Muscle layer of colon (tissue), 2 donors: ENCODE data around the gene CDK5RAP2.

Experiments
- H3K27ac ChIP-seq: one replicate; pipeline ENCODE4 v1.7.0; 2013; ENCODE audit warnings: low read depth, mild to moderate bottlenecking, low read length, moderate library complexity
- H3K27me3 ChIP-seq, 2 donors: one replicate each; pipeline ENCODE4 v1.7.0; 2013; ENCODE audit warnings: low read length in 2 of 2, mild to moderate bottlenecking in 2 of 2; ENCODE audit not compliant: insufficient read depth in 2 of 2, control insufficient read depth in 1 of 2
- H3K36me3 ChIP-seq: one replicate; pipeline ENCODE4 v1.7.0; 2013; ENCODE audit warnings: mild to moderate bottlenecking, low read length; ENCODE audit not compliant: insufficient read depth
- H3K4me1 ChIP-seq: one replicate; pipeline ENCODE4 v1.7.0; 2013; ENCODE audit warnings: mild to moderate bottlenecking, low read length; ENCODE audit not compliant: insufficient read depth
- H3K4me3 ChIP-seq, 2 donors: one replicate each; pipeline ENCODE4 v1.7.0; 2013; ENCODE audit warnings: low read length in 2 of 2, low read depth in 1 of 2, mild to moderate bottlenecking in 1 of 2, moderate library complexity in 1 of 2
- H3K9ac ChIP-seq: one replicate; pipeline ENCODE4 v1.7.0; 2013; ENCODE audit warnings: low read length
- H3K9me3 ChIP-seq: one replicate; pipeline ENCODE4 v1.7.0; 2013; ENCODE audit warnings: mild to moderate bottlenecking, low read length
- donor health status: abdominal sarcoma.
- donor health status: Adenocarcinoma of cecum.

CDK5RAP2 gene

DNA sequence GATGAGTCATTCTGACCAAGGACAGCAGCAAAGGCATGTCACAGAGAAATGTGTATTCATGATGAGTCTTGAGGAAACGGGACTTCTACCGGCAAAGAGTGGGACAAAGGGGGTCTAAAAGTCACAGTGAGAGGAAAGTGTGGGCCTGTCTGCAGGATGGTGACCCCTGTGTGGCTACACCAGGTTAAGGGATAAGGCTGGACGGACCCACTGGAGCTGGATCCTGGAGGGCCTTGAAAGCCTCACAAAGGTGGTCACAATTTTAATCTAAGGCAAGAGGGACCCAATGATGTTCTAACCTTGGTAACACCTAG lies 176.5 kb downstream of the CDK5RAP2 start:
- H3K27me3 ChIP-seq, result no peaks in the 10 kb centered on the region
- H3K36me3 ChIP-seq, result peaks cover 76% of the 10 kb centered on the region
- no peak overlapping the region for H3K27ac ChIP-seq

DNA sequence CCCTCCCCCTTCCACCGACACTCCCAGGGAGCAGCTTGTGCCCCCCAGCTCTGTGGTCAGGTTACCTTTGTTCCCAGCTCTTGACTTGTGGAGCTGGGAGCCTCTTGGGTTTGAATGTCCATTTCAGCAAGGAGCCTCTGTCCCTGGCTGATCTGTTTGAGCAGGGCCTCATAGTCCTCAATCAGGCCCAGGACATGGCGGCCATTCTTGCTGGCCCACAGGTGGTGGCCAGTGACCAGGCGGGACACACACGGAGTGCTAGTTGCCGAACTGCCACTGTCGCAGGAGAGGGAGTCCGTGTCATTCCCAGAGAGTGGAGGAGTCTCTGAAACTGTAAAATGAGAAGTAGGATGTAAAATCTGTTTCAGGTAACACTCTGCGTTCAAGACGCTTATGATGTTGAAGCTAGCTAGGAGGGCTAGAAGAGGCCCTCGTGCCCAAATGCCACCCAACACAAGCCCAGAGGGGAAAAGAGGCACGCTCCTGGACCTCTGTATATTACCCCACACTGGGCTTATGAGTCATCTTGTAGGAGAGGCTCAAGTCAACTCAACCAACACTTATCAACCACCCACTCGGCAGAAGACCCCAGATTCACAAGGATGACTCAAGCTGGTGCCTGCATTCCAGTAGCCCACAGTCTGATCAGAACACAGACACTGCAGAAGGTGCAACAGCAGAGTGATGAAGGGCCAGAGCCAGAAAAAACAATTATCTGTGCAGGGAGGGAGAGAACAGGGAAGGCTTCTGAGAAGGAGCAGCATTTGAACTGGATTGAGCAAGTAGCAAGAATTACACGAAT lies 177.0 kb downstream of the CDK5RAP2 start:
- no peaks in the 10 kb centered on the region for H3K27me3 ChIP-seq
- no peaks in the 10 kb centered on the region for H3K4me1 ChIP-seq
- H3K27ac ChIP-seq, result no peak overlapping the region
- H3K36me3 ChIP-seq, result peaks cover 72% of the 10 kb centered on the region
- no peaks in the 10 kb centered on the region for H3K9me3 ChIP-seq
- no peak overlapping the region for H3K4me3 ChIP-seq
- no peak overlapping the region for H3K9ac ChIP-seq

More for the DNA sequence above, 176.5 kb downstream of the CDK5RAP2 start:
- no peaks in the 10 kb centered on the region for H3K4me1 ChIP-seq
- H3K4me3 ChIP-seq, result no peak overlapping the region
- no peak overlapping the region for H3K9ac ChIP-seq
- H3K9me3 ChIP-seq, result no peaks in the 10 kb centered on the region

GRCh38 chr9:120399940-120400339 lies 180.0 kb downstream of the CDK5RAP2 start:
- Histone ChIP-seq H3K4me3 (no peak overlapping the region), H3K9me3 (no peaks in the 10 kb centered on the region), H3K36me3 (peaks cover 72% of the 10 kb centered on the region), H3K27ac (no peak overlapping the region), H3K9ac (no peak overlapping the region), H3K27me3 (no peaks in the 10 kb centered on the region), H3K4me1 (no peaks in the 10 kb centered on the region)

- Histone ChIP-seq H3K4me1 (no peaks in the 10 kb centered on the region), H3K27ac (no peak overlapping the region), H3K36me3 (peaks cover 75% of the 10 kb centered on the region), H3K9ac (no peak overlapping the region), H3K4me3 (no peak overlapping the region), H3K27me3 (no peaks in the 10 kb centered on the region), H3K9me3 (no peaks in the 10 kb centered on the region)
These were observed 181.7 kb downstream of the CDK5RAP2 start for GRCh38 chr9:120398286-120398685.

- H3K9me3 ChIP-seq, result no peaks in the 10 kb centered on the region
These were observed 182.5 kb downstream of the CDK5RAP2 start for GRCh38 chr9:120397453-120397852.

GRCh38 chr9:120396931-120397330 lies 183.0 kb downstream of the CDK5RAP2 start:
- Histone ChIP-seq H3K4me1 (no peaks in the 10 kb centered on the region), H3K9me3 (no peaks in the 10 kb centered on the region), H3K36me3 (peaks cover 75% of the 10 kb centered on the region), H3K9ac (no peak overlapping the region), H3K4me3 (no peak overlapping the region), H3K27ac (no peak overlapping the region), H3K27me3 (no peaks in the 10 kb centered on the region)

More at GRCh38 chr9:120397453-120397852, 182.5 kb downstream of the CDK5RAP2 start:
- Histone ChIP-seq H3K27me3 (no peaks in the 10 kb centered on the region), H3K4me3 (no peak overlapping the region), H3K27ac (no peak overlapping the region), H3K4me1 (no peaks in the 10 kb centered on the region), H3K36me3 (peaks cover 75% of the 10 kb centered on the region), H3K9ac (no peak overlapping the region)

GRCh38 chr9:120396418-120396817 lies 183.5 kb downstream of the CDK5RAP2 start:
- Histone ChIP-seq H3K36me3 (peaks cover 80% of the 10 kb centered on the region), H3K27ac (no peak overlapping the region), H3K4me1 (no peaks in the 10 kb centered on the region)

DNA sequence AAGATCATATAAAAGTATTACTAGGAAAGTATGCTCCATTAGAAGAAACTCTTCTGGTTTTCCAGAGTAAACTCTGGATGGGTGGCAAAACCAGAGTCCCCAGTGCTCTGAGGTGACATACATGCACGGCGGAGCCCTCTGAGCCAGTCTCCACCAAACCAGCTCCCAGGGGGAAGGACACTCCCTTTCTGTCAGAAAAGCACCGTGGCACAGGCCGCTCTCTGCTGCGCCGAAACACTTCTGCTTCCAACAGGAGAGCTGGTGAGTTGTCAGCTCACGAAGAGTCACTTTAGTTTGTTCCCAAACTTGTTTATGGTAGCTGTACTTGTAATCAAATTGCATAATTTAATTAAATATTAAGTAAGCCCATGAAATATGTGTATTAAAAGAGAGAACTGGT lies 184.6 kb downstream of the CDK5RAP2 start:
- Histone ChIP-seq H3K27me3 (no peaks in the 10 kb centered on the region), H3K36me3 (peaks cover 81% of the 10 kb centered on the region), H3K4me3 (no peak overlapping the region), H3K9me3 (no peaks in the 10 kb centered on the region), H3K27ac (no peak overlapping the region), H3K4me1 (no peaks in the 10 kb centered on the region), H3K9ac (no peak overlapping the region)

More at GRCh38 chr9:120396418-120396817, 183.5 kb downstream of the CDK5RAP2 start:
- Histone ChIP-seq H3K9me3 (no peaks in the 10 kb centered on the region), H3K4me3 (no peak overlapping the region), H3K9ac (no peak overlapping the region), H3K27me3 (no peaks in the 10 kb centered on the region)

- no peak overlapping the region for H3K4me3 ChIP-seq
- no peak overlapping the region for H3K9ac ChIP-seq
- no peaks in the 10 kb centered on the region for H3K27me3 ChIP-seq
- no peaks in the 10 kb centered on the region for H3K4me1 ChIP-seq
- peaks cover 84% of the 10 kb centered on the region for H3K36me3 ChIP-seq
- H3K9me3 ChIP-seq, result no peaks in the 10 kb centered on the region
- H3K27ac ChIP-seq, result no peak overlapping the region
These were observed 185.8 kb downstream of the CDK5RAP2 start for GRCh38 chr9:120394058-120394669.

- Histone ChIP-seq H3K36me3 (peaks cover 81% of the 10 kb centered on the region), H3K27ac (no peak overlapping the region), H3K9me3 (no peaks in the 10 kb centered on the region), H3K27me3 (no peaks in the 10 kb centered on the region), H3K9ac (no peak overlapping the region), H3K4me1 (no peaks in the 10 kb centered on the region), H3K4me3 (no peak overlapping the region)
These were observed 186.4 kb downstream of the CDK5RAP2 start for GRCh38 chr9:120393386-120394057.

DNA sequence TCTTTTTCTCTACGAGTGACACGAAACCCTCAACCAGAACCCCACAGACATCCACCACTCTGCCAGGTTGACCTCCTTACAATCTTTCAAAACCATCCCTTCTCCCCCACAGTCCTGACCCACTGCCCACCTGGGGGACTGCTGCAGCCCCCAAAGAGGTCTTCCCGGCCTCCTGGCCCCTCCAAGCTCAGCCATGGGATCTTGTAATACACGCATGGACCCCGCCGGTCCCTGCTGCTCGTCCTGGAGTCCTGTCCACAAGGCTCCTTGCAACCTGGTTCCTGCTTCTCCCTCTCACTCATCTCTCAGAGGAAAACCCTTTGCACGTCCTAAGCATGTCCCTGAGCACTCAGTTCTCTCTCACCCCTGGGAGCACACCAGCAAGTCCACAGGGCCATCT lies 187.3 kb downstream of the CDK5RAP2 start:
- Histone ChIP-seq H3K9me3 (no peaks in the 10 kb centered on the region), H3K4me1 (no peaks in the 10 kb centered on the region), H3K27me3 (no peaks in the 10 kb centered on the region), H3K36me3 (peaks cover 80% of the 10 kb centered on the region), H3K4me3 (no peak overlapping the region), H3K27ac (no peak overlapping the region), H3K9ac (no peak overlapping the region)
